ENCODE results near the gene KIF1B.
A peak's percentile ranks its signal among the peaks of the same experiment; 100 is the strongest.

KIF1B gene

DNA sequence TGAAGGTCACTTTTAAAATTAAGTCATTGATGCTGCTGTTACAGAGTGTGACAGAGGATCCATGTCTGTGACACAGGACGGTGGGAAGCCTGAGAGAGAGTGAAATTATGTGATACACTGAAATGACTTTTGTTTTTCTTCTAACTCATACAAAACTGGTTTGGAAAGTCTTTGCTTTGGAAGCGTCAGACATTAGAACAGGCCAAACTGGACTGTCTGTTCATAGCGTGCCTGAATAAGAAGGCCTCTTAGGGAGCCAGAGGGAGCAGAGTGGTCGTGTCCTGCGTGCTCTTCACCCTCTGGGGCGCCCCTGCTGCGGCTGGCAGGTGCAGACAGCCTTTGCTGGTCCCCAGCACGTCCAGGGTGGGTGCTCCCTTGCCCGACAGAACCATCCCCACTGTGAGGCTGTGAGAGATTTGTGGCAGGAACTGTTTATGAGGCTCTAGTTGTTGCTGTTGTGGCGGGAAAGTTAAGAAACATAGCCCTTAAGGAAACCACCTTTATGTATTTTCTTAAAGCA, 168.8 kb downstream of the KIF1B start:
- Histone ChIP-seq H3K36me3 (ENCODE audit: insufficient read depth, low read length) (peaks cover 28% of the 10 kb centered on the region), H3K9ac (ENCODE audit: low read depth, low read length) (no peak overlapping the region), H3K27me3 (ENCODE audit: control insufficient read depth, insufficient read depth, low read length) (no peaks in the 10 kb centered on the region), H3K4me1 (ENCODE audit: control insufficient read depth, insufficient read depth, low read length) (peaks cover 14% of the 10 kb centered on the region), H3K4me2 (ENCODE audit: low read length) (no peak overlapping the region), H3K9me3 (replicated peaks; ENCODE audit: low read length) (no peaks in the 10 kb centered on the region), H3K4me3 (ENCODE audit: low read length) (no peak overlapping the region)

DNA sequence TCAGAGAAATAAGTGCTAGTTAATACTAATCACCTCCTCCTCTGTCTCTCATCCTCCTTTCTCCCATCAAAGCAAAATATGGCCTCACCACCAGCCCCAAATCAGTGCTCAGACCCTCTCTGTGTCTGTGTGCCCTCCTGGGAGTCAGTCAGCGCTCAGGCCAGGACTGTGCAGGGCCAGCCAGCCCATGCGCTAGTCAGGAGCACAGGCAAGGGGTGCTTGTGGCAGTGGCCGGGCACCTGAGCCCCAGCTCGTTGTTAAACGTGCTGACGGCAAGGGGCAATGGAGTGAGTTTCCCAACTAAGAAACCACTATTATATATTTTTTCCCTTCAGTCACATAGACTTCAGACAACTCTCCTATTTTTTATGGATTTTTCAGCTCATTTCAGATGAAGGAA, 169.3 kb downstream of the KIF1B start:
- H3K4me1 ChIP-seq (ENCODE audit: control insufficient read depth, insufficient read depth, low read length), result peaks cover 14% of the 10 kb centered on the region
- H3K36me3 ChIP-seq (ENCODE audit: insufficient read depth, low read length), result peaks cover 23% of the 10 kb centered on the region
- H3K9me3 ChIP-seq (replicated peaks; ENCODE audit: low read length), result no peaks in the 10 kb centered on the region
- no peaks in the 10 kb centered on the region for H3K27me3 ChIP-seq (ENCODE audit: control insufficient read depth, insufficient read depth, low read length)
- no peak overlapping the region for H3K9ac ChIP-seq (ENCODE audit: low read depth, low read length)
- no peak overlapping the region for H3K4me3 ChIP-seq (ENCODE audit: low read length)
- H3K4me2 ChIP-seq (ENCODE audit: low read length), result no peak overlapping the region

DNA sequence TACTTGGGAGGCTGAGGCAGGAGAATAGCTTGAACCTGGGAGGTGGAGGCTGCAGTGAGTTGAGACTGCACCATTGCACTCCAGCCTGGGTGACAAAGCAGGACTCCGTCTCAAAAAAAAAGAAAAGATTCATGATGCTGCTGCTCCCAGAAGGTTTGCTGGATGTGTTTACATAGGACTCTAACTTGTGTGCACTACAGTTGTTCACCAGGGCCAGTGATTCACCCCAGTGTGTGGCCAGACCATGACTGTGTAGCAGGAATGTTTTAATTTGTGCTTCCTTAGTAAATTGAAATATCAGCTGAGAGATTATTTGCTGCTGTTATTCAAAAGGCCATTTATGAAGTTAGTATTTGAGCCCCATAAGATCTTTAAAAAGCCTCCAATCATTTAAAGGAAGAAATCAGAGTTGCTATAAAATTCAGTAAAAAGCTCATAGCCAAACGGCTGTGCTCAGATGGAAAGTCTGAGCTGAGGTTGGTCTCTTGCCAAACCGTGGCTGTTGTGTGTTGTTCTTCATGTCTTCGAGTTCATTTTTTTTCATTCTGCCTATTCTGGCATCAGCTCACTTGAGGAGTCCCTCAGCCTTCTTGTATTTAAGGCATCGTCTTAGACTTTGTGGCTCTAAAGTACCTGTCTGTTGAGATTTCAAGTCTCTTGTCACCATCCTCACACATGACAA, 170.4 kb downstream of the KIF1B start:
- H3K9me3 ChIP-seq (replicated peaks; ENCODE audit: low read length), result no peaks in the 10 kb centered on the region
- peaks cover 15% of the 10 kb centered on the region for H3K36me3 ChIP-seq (ENCODE audit: insufficient read depth, low read length)
- H3K27me3 ChIP-seq (ENCODE audit: control insufficient read depth, insufficient read depth, low read length), result no peaks in the 10 kb centered on the region
- peaks cover 14% of the 10 kb centered on the region for H3K4me1 ChIP-seq (ENCODE audit: control insufficient read depth, insufficient read depth, low read length)
- H3K4me3 ChIP-seq (ENCODE audit: low read length), result no peak overlapping the region
- peak overlapping the region; percentile 65 for H3K4me2 ChIP-seq (ENCODE audit: low read length)
- peak overlapping the region; percentile 21 for H3K9ac ChIP-seq (ENCODE audit: low read depth, low read length)

DNA sequence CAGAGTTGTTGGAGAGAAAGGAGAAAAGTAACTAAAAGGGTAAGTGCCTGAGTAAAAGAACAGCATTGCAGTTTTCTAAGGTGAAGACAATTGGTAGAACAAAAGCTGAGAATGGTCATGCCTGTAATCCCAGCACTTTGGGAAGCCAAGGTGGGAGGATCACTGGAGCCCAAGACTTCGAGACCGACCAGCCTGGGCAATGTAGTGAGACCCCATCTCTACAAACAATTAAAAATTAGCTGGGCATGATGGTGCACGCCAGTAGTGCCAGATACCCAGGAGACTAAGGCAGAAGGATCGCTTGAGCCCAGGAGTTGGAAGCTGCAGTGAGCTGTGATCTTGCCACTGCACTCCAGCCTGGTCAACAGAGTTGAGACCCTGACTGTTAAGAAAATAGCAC, 173.3 kb downstream of the KIF1B start:
- Histone ChIP-seq H3K4me3 (ENCODE audit: low read length) (no peak overlapping the region), H3K27me3 (ENCODE audit: control insufficient read depth, insufficient read depth, low read length) (no peaks in the 10 kb centered on the region), H3K36me3 (ENCODE audit: insufficient read depth, low read length) (peaks cover 9% of the 10 kb centered on the region), H3K9ac (ENCODE audit: low read depth, low read length) (no peak overlapping the region), H3K4me2 (ENCODE audit: low read length) (no peak overlapping the region), H3K9me3 (replicated peaks; ENCODE audit: low read length) (no peaks in the 10 kb centered on the region), H3K4me1 (ENCODE audit: control insufficient read depth, insufficient read depth, low read length) (peaks cover 34% of the 10 kb centered on the region)

DNA sequence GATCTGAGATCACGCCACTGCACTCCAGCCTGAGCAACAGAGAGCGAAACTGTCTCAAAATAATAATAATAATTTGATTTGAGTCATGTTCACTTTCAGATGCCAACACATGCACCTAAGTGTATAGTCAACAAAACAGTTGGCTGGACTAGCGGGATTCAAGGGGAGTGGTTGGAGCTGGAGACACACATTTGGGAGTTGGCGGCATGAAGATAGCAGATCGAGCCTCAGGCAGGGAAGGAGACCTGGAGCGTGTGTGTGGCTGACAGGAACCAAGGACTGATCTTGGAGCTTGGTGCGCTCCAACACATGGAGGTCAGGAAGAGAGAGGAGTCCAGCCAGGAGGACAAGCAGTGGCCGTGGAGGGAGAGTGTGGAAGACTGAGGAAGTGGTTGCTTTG, 173.8 kb downstream of the KIF1B start:
- no peaks in the 10 kb centered on the region for H3K27me3 ChIP-seq (ENCODE audit: control insufficient read depth, insufficient read depth, low read length)
- H3K9me3 ChIP-seq (replicated peaks; ENCODE audit: low read length), result no peaks in the 10 kb centered on the region
- H3K4me3 ChIP-seq (ENCODE audit: low read length), result no peak overlapping the region
- H3K36me3 ChIP-seq (ENCODE audit: insufficient read depth, low read length), result peaks cover 3% of the 10 kb centered on the region
- H3K9ac ChIP-seq (ENCODE audit: low read depth, low read length), result no peak overlapping the region
- H3K4me2 ChIP-seq (ENCODE audit: low read length), result no peak overlapping the region
- peaks cover 38% of the 10 kb centered on the region for H3K4me1 ChIP-seq (ENCODE audit: control insufficient read depth, insufficient read depth, low read length)

DNA sequence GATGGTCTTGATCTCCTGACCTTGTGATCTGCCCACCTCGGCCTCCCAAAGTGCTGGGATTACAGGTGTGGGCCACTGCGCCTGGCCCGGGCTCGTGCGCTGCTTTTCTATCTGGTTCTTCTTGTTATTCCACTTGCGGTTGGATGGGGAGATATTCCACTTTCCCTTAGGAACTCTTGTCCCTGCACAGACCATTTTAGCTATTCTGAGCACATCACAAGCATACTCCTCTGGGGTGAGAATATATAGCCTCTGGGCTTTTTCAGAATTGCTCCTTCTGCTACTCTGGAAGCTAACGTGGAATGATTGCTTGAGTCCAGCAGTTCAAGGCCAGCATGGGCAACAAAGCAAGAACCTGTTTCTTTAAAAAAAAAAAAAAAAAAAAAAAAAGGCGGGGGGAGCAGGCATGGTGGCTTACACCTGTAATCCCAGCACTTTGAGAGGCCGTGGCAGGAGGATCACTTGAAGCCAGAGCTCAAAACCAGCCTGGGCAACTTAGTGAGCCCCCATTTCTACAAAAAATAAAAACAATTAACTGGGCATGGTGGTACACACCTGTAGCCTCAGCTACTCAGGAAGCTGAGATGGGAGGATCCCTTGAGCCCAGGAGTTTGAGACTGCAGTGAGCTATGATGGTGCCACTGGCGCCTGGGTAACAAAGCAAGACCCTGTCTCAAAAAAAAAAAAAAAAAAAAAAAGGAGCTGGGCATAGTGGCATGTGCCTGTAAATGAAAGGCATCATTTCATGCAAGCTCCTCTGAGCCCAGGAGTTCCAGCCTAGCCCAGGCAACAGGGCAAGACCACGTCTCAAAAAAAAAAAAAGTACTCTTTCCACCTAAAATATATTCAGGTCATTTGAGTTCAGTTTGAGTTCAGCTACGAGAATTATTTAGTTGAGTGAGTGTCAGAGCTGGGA, 176.6 kb downstream of the KIF1B start:
- Histone ChIP-seq H3K4me3 (ENCODE audit: low read length) (no peak overlapping the region), H3K36me3 (ENCODE audit: insufficient read depth, low read length) (no peaks in the 10 kb centered on the region), H3K4me2 (ENCODE audit: low read length) (peak overlapping the region; percentile 79), H3K9ac (ENCODE audit: low read depth, low read length) (peak overlapping the region; percentile 77), H3K4me1 (ENCODE audit: control insufficient read depth, insufficient read depth, low read length) (peaks cover 23% of the 10 kb centered on the region), H3K9me3 (replicated peaks; ENCODE audit: low read length) (no peaks in the 10 kb centered on the region), H3K27me3 (ENCODE audit: control insufficient read depth, insufficient read depth, low read length) (no peaks in the 10 kb centered on the region)

DNA sequence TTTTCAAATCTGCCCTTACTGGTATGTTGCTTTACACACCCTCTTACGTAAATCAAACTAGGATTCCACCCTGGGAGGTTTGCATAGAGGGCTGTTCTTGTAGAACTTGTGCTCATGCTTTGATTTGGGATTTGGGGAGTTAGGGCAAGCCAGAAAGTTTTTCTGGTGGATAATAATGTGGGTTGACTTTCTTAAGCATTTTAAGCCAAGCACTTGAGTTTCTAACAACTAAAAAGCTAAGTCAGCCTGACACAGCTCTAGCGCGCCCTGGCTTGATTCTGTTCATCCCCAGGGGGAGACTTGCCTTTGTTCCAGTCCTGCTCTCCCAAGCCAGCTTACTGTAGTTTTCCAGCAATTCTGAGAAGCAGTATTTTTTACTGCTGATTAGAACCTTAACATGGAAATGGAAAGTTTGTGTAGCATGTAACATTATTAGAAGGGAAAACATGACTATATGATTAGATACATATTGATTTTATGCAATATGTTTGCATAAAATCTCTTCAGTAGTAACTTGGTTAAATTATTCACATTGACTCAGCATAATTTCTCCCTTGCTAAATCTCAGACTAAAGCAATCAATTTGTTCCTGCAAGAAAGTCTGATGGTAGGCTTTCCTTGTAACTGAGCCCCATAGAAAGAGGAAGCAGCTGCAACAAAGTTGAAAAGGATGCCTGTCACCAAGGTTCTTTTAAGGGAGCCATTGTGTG, 177.5 kb downstream of the KIF1B start:
- Histone ChIP-seq H3K4me2 (ENCODE audit: low read length) (peak overlapping the region; percentile 79), H3K36me3 (ENCODE audit: insufficient read depth, low read length) (no peaks in the 10 kb centered on the region), H3K4me3 (ENCODE audit: low read length) (peak overlapping the region; percentile 58), H3K27me3 (ENCODE audit: control insufficient read depth, insufficient read depth, low read length) (no peaks in the 10 kb centered on the region), H3K9me3 (replicated peaks; ENCODE audit: low read length) (no peaks in the 10 kb centered on the region), H3K4me1 (ENCODE audit: control insufficient read depth, insufficient read depth, low read length) (peaks cover 23% of the 10 kb centered on the region), H3K9ac (ENCODE audit: low read depth, low read length) (peak overlapping the region; percentile 77)

DNA sequence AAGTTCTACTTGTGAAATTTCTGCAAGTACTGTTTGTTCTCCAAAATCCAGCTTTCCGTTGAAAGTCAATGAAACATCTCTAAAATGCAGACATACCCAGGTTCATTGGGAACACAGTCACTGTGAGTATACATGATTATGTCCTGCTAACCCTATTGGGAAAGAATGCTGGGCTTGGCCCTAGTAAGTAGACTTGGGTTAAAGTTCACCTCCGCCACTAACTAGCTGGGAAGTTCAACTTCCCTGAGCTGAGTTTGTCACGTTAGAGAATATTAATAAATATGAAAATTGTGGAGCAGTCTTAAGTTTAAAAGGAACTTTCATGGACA, 178.0 kb downstream of the KIF1B start:
- peak overlapping the region; percentile 79 for H3K4me2 ChIP-seq (ENCODE audit: low read length)
- H3K36me3 ChIP-seq (ENCODE audit: insufficient read depth, low read length), result no peaks in the 10 kb centered on the region
- H3K4me1 ChIP-seq (ENCODE audit: control insufficient read depth, insufficient read depth, low read length), result peaks cover 23% of the 10 kb centered on the region
- H3K9me3 ChIP-seq (replicated peaks; ENCODE audit: low read length), result no peaks in the 10 kb centered on the region
- peak overlapping the region; percentile 77 for H3K9ac ChIP-seq (ENCODE audit: low read depth, low read length)
- peak overlapping the region; percentile 58 for H3K4me3 ChIP-seq (ENCODE audit: low read length)
- H3K27me3 ChIP-seq (ENCODE audit: control insufficient read depth, insufficient read depth, low read length), result no peaks in the 10 kb centered on the region

DNA sequence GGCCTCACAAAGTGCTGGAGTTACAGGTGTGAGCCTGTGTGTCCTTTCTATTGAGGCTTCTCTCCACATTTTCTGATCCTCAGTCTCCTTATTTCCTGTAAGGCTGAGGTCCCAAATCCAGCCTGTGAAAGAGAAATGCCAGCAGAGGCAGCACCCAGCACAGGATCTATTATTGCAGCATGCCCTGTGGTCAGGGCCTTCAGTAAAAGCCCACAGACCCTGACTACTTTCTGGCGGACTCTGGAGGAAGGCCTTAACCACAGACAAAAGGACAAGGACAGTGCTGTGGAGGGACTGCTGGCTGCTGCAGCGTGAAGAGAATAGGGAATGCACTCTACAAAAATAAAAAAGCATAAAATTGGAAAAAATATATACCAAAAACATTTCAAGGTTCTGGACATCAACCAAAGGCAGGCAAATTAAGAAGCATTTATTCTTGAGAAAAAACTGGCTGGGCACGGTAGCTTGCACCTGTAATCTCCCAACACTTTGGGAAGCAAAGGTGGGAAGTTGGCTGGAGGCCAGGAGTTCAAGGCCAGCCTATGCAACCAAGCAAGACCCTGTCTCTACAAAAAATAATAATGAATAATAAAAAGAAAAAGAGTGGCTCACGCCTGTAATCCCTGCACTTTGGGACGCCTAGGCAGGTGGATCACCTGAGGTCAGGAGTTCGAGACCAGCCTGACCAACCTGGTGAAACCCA, 179.1 kb downstream of the KIF1B start:
- Histone ChIP-seq H3K4me3 (ENCODE audit: low read length) (no peak overlapping the region), H3K27me3 (ENCODE audit: control insufficient read depth, insufficient read depth, low read length) (no peaks in the 10 kb centered on the region), H3K36me3 (ENCODE audit: insufficient read depth, low read length) (no peaks in the 10 kb centered on the region), H3K9ac (ENCODE audit: low read depth, low read length) (no peak overlapping the region), H3K9me3 (replicated peaks; ENCODE audit: low read length) (no peaks in the 10 kb centered on the region), H3K4me2 (ENCODE audit: low read length) (no peak overlapping the region), H3K4me1 (ENCODE audit: control insufficient read depth, insufficient read depth, low read length) (peaks cover 23% of the 10 kb centered on the region)

DNA sequence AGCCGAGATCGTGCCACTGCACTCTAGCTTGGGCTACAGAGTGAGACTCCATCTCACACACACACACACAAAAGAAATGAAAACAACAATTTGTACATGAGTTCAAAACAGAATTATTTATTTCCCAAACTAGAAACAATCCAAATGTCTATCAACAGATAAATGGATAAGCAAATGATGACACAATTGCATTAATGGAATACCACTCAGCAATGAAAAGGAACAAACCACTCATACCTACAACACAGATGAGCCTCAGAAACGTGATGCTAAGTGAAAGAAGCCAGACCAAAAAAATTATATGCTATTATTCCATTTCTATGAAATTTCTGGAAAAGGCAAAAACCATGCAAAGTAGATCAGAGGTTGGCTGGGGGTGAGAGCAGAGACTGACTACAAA, 186.5 kb downstream of the KIF1B start:
- Histone ChIP-seq H3K36me3 (ENCODE audit: insufficient read depth, low read length) (no peaks in the 10 kb centered on the region), H3K4me1 (ENCODE audit: control insufficient read depth, insufficient read depth, low read length) (peaks cover 12% of the 10 kb centered on the region), H3K9me3 (replicated peaks; ENCODE audit: low read length) (no peaks in the 10 kb centered on the region), H3K4me2 (ENCODE audit: low read length) (no peak overlapping the region), H3K4me3 (ENCODE audit: low read length) (no peak overlapping the region), H3K27me3 (ENCODE audit: control insufficient read depth, insufficient read depth, low read length) (no peaks in the 10 kb centered on the region), H3K9ac (ENCODE audit: low read depth, low read length) (no peak overlapping the region)

DNA sequence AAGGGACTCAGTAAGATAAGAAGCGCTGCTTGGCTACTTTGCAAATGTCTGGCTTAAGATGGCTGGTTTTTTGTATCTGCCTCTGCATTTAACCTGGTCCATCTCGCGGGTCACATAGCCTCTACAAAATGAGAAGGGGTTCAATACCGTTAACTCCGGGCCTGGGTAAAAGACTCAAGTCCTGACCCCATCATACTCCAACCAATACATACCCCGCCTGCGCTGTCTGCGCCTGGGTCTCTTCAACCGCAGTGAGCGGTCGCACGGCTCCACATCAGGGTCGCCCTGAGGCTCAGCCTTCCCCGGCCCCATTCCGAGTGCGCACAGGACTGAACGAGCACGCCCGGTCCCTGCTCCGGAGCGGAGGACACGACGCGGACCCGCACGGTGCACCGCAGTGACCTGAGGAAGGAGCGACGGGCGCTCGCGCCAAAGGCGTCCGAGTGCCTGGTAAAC, 187.9 kb downstream of the KIF1B start:
- H3K36me3 ChIP-seq (ENCODE audit: insufficient read depth, low read length), result peaks cover 9% of the 10 kb centered on the region
- H3K4me2 ChIP-seq (ENCODE audit: low read length), result peak overlapping the region; percentile 98
- peak overlapping the region; percentile 91 for H3K4me3 ChIP-seq (ENCODE audit: low read length)
- H3K27me3 ChIP-seq (ENCODE audit: control insufficient read depth, insufficient read depth, low read length), result no peaks in the 10 kb centered on the region
- H3K9me3 ChIP-seq (replicated peaks; ENCODE audit: low read length), result no peaks in the 10 kb centered on the region
- H3K9ac ChIP-seq (ENCODE audit: low read depth, low read length), result peak overlapping the region; percentile 78
- peaks cover 24% of the 10 kb centered on the region for H3K4me1 ChIP-seq (ENCODE audit: control insufficient read depth, insufficient read depth, low read length)

All from skeletal muscle satellite cell (primary cell).